ENCODE data around the gene MYO1A.

Gene MYO1A

DNA sequence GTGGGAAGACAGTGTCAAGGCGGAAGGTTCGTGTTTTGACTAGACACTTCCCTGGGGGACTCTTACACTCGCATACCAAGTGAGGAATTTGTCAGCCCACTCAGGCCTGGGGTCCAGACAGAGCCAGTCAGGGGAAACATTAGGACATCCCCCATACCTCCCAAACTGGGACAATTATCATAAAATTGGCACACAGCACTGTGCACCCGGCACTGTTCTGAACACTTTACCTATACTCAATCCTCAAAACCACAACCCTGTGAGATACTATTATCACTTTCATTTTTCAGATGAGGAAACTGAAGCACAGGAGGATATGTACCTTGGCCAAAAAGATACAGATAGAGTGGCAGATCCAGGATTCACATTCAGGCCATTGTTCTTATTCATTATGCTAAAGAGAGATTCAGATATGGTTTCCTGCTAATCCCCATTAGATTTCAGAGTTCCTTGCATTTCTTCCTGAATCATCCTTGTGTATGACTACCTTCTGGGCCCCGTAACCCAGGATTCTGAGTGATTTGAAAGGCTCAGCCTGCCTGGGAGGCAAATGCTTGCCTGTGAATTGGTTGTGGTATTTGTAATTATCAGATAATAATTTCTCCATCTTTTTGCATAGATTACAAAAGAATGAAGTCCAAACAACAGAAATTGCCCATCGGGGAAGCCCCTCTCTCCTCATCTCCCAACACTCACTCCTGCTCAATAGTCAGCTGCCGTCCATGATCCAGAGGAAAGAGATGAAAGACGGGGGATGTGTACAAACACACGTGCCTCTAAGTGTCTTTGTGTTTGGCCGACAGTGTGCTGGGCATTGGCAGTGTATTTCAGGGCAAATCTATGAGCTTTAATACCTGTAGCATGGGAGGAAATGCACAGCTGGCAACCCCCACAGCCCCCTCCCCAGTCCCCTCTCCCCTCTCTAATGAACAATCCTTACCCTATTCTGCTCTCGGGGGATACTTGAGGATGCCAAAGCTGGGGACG lies 38.2 kb downstream of the MYO1A start:
- peak; percentile 59 for DNase-seq
- Mint-ChIP-seq H3K27me3 (peaks cover 36% of the 10 kb centered on the region), H3K27ac (peak overlapping the region; percentile 79), H3K4me3 (peak overlapping the region; percentile 8), H3K9me3 (no peaks in the 10 kb centered on the region), H3K4me1 (peaks cover 53% of the 10 kb centered on the region), H3K36me3 (no peaks in the 10 kb centered on the region)
- CTCF ChIA-PET = interaction anchor here (1.0 to 8.9 kb wide), 11 partner anchors 10 to 104 kb away, joined by 3 to 147 read pairs (median 7); partner anchors contain the start of gene STAT6

DNA sequence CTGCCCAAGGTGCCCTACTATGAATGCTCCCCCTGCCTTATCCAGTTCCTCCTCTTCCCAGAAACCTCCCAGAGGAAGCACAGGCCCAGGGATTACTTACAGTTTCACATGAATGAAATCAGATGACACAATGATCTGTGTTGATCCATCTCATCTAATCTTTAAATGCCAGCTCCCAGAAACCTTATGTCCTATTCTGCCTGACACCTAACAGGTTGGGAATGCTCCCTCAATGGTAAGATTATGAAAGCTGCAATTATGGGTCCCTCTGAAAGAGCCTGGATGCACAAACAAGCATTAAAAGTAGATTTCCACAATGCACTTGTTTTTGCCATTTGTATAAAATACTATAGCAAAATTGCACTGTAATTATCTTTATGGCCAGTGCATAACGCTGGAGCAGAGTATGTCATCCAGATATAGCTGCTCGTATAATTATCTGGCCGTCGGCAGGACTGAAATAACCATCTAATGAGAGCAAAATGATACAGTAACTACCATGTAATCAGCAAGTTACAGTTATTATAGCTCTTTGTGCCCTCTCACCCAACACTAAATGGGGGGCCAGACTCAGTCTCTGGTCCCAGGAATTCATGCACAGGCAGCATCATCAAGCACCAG lies 39.2 kb downstream of the MYO1A start:
- H3K27me3 Mint-ChIP-seq = peaks cover 28% of the 10 kb centered on the region
- H3K9me3 Mint-ChIP-seq = no peaks in the 10 kb centered on the region
- peaks cover 55% of the 10 kb centered on the region for H3K4me1 Mint-ChIP-seq
- H3K36me3 Mint-ChIP-seq = no peaks in the 10 kb centered on the region
- no peak overlapping the region for H3K4me3 Mint-ChIP-seq
- CTCF ChIA-PET = interaction anchor here (0.7 to 8.9 kb wide), 13 partner anchors 9 to 821 kb away, joined by 3 to 147 read pairs (median 6); partner anchors contain the start of gene STAT6
- DNase-seq = no peak
- H3K27ac Mint-ChIP-seq = peak overlapping the region; percentile 79

DNA sequence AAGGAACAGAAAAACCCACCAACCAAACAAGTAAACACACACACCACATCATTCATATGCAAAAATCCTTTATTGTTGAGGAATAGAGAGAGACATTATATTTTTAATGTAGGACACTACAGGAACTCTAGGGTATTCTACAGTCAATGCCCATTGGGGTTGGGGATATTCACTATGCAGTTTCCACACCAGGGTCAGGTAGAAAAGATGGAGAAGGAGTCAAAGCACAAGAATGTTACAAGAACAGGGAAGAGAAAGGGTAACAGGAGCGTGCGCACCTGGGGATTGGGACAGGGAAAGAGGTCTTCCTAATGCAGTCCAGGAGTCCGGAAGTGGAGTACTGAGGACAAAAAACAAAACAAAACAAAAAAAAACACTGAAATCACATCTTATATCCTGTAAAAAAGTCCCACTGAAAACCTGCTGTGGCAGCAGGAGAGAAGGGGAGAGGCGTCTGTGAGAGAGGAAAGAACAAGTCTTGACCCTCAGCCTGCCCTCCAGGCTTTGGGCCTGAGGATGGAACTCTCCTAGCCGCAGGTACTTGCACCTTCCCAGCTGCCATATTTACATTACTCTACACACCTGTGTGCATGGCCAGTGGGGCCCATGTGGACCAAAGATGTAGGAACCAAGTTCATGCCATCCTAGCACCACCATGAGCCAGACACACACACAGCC lies 39.8 kb downstream of the MYO1A start:
- peaks cover 3% of the 10 kb centered on the region for H3K36me3 Mint-ChIP-seq
- H3K27ac Mint-ChIP-seq = no peak overlapping the region
- H3K4me3 Mint-ChIP-seq = no peak overlapping the region
- CTCF ChIA-PET = interaction anchor here (0.7 to 8.9 kb wide), 15 partner anchors 9 to 820 kb away, joined by 3 to 147 read pairs (median 7); partner anchors contain the start of gene STAT6
- no peaks in the 10 kb centered on the region for H3K9me3 Mint-ChIP-seq
- peaks cover 62% of the 10 kb centered on the region for H3K4me1 Mint-ChIP-seq
- no peak for DNase-seq
- peaks cover 22% of the 10 kb centered on the region for H3K27me3 Mint-ChIP-seq

DNA sequence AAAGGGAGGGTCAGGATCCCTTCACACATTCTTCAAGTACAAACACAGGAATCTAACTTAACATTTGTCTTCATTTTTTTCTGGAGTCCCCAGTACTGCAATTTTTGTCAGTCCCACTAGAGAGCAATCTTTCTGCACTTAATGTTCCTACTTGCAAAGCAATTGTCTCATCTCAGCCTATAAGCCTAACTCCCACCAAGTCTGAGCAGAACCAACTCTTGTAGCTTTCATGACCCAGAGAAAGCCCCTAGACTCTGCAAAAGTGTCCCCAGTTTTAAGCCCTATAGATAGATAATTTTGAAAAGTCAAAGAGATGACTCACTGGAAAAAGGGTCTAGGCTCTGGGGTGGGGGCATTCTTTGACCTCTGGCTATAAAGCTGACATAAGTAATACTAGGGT lies 41.8 kb downstream of the MYO1A start:
- peak overlapping the region; percentile 77 for H3K27ac Mint-ChIP-seq
- H3K9me3 Mint-ChIP-seq = no peaks in the 10 kb centered on the region
- H3K27me3 Mint-ChIP-seq = peaks cover 4% of the 10 kb centered on the region
- peaks cover 69% of the 10 kb centered on the region for H3K4me1 Mint-ChIP-seq
- H3K4me3 Mint-ChIP-seq = no peak overlapping the region
- CTCF ChIA-PET = interaction anchor here (0.8 to 8.9 kb wide), 19 partner anchors 9 to 173 kb away, joined by 3 to 147 read pairs (median 5); partner anchors contain the start of gene STAT6
- peaks cover 16% of the 10 kb centered on the region for H3K36me3 Mint-ChIP-seq
- DNase-seq = no peak

DNA sequence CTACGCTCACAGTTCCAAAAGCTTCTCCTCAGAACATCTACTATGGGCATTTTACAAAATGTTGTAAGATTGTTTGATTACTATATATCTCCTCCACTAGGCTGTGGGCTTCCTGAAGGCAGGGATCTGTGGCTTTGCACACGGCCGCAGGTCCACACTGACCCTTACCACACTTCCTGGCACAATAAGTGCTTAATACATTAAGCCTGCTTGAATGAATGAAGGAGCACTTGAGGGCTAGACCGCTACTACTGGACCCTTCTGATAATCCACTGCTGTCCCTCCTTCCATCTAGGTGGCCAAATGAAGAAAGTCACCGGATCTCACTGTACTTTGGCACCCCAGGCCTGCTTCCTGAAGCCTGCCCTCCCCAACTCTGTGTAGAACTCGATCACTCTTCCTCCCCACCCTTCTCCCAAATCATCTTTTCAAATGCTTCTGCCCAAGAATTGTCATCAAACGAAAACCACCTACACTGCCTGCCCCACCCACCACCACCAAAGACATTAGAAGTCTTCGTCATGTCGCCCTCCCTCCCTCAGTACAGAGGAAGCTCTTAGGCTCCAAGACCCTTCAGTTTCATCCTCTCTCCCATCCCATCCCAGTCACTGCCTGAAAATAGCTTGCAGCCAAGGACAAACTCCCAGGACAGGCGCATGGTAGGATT lies 43.0 kb downstream of the MYO1A start:
- Mint-ChIP-seq H3K9me3 (no peaks in the 10 kb centered on the region), H3K4me1 (peaks cover 62% of the 10 kb centered on the region), H3K36me3 (peaks cover 23% of the 10 kb centered on the region), H3K27ac (peak overlapping the region; percentile 77), H3K4me3 (peak overlapping the region; percentile 82), H3K27me3 (no peaks in the 10 kb centered on the region)
- peak; percentile 29 for DNase-seq
- CTCF ChIA-PET = interaction anchor here (0.6 to 8.9 kb wide), 6 partner anchors 15 to 104 kb away, joined by 3 to 147 read pairs (median 10); partner anchors contain the start of genes MYO1A and STAT6

DNA sequence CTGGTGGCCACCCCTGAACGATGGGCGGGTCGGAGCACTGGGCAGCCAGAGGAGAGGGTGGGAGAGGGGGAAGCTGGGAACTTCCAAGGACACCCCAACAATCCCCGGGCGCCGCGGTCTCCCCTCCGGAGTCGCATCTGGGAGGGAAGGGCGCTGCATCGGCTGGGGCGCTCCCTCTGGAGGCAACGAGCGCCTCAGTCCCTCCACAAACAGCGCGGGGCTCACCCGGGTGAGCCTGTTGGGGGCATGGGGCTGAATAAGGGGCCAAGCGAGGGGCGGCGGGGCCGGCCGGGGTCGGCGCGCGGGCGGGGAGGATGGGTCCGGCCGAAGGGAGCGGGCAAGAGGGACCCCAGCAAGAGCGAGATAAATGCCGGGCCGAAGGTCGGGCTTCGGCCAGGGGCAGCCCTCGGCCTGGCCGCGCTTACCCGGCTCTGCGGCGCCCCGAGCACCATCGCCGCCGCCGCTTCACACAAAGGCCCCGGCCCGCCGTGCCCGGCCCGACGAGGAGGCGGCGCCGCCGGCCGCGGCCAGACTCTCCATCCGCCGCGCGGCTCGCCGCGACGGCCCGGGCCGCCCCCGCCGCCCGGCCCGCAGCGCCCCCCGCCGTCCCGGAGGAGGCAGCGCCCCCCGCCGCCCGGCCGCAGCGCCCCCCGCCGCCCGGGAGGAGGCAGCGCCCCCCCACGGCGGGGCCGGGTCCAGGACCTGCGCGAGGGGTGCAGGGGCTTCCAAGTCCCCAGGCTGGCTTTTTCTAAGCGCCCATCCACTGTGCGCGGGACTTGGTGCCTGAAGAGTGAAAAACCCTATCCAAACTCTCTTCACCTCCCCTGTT lies 43.7 kb downstream of the MYO1A start, which contains the start of gene ZBTB39:
ZBTB39 (minus strand) TSS at position 567 of the 829 bp plus-strand sequence. CDS start 1,629 bp downstream, outside the sequence.
- H3K27ac Mint-ChIP-seq = peak within 1 kb of the TSS; percentile 79
- peak within 1 kb of the TSS; percentile 90 for H3K4me3 Mint-ChIP-seq
- H3K9me3 Mint-ChIP-seq = no peaks in the 10 kb centered on the region
- H3K4me1 Mint-ChIP-seq = peaks cover 62% of the 10 kb centered on the region
- CTCF ChIA-PET = interaction anchor here (1.0 to 8.9 kb wide), 14 partner anchors 9 to 252 kb away, joined by 3 to 147 read pairs (median 8); partner anchors contain the start of genes MYO1A and STAT6
- peaks cover 27% of the 10 kb centered on the region for H3K36me3 Mint-ChIP-seq
- DNase-seq = peak; percentile 64
- H3K27me3 Mint-ChIP-seq = no peaks in the 10 kb centered on the region

DNA sequence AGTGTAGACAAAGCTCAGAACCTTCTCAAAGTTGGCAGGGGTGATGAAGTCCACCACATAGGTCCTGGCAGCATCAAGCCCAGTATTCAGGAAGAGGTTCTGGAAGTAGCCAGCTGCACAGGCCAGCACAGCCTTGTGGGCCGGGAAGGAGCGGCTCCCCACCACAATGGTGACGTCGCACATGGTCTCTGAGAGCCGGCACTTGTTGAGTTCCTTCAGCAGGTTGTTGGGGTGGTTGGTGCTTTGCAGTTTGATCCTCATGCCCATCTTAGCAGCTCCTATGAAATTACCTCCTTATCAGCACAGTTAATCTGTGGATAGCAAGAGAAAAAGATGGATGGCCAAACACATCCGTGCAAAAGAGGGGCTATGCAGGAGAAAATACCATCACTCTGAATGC lies 45.3 kb downstream of the MYO1A start:
- Mint-ChIP-seq H3K36me3 (peaks cover 29% of the 10 kb centered on the region), H3K27ac (no peak overlapping the region), H3K9me3 (no peaks in the 10 kb centered on the region), H3K4me3 (peak overlapping the region; percentile 90), H3K27me3 (no peaks in the 10 kb centered on the region), H3K4me1 (peaks cover 61% of the 10 kb centered on the region)
- CTCF ChIA-PET = interaction anchor here (0.6 to 7.1 kb wide), 18 partner anchors 11 to 250 kb away, joined by 3 to 61 read pairs (median 6); partner anchors contain the start of gene STAT6
- DNase-seq = no peak

DNA sequence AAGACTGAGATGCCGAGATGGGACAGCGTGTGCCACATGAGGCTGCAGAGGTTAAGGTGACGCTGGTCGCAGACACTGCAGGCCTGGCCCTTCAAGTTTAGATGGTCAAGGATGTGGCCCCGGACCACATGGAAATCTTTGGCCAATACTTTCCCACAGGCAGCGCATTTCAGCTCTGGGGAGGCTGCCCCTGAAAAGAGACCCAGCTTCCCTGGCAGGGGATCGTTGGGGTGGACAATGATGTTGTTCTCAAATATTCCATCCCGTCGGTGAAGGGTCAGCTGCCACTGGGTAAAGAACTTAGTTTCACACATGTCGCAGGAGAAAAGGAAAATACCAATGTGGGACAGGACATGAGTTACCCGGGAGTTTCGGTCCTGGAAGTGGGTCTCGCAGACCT lies 46.5 kb downstream of the MYO1A start:
- Mint-ChIP-seq H3K36me3 (peaks cover 32% of the 10 kb centered on the region), H3K27ac (no peak overlapping the region), H3K4me1 (peaks cover 67% of the 10 kb centered on the region), H3K4me3 (no peak overlapping the region), H3K9me3 (no peaks in the 10 kb centered on the region), H3K27me3 (no peaks in the 10 kb centered on the region)
- CTCF ChIA-PET = interaction anchor here (1.0 to 7.1 kb wide), 10 partner anchors 11 to 249 kb away, joined by 3 to 57 read pairs (median 32); partner anchors contain the start of genes HSD17B6 and STAT6
- no peak for DNase-seq

DNA sequence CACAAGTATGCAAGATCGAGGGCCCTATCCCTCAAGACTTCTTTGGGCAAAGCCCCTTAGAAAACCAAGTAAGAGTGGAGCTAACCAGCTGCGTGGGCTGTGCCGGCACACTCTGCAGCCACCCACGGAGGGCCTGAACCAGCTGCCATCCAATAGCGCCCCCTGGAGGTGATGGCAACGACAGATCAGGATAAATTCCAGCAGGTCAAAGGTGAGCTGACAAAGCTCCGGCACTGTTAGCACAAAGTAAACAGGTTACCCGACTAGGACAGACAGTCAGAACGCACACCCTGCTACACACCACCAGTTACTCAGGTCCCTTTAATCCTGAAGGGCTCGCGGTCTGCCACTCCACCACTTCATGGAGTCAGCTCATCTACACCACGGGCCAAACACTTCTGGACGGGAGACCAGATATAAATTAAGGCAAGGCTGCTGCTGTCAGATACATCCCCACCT lies 48.5 kb downstream of the MYO1A start:
- Mint-ChIP-seq H3K4me1 (peaks cover 54% of the 10 kb centered on the region), H3K27me3 (no peaks in the 10 kb centered on the region), H3K9me3 (no peaks in the 10 kb centered on the region), H3K4me3 (no peak overlapping the region), H3K27ac (no peak overlapping the region), H3K36me3 (peaks cover 38% of the 10 kb centered on the region)
- peak; percentile 85 for DNase-seq
- CTCF ChIA-PET = interaction anchor here (0.7 to 7.1 kb wide), 27 partner anchors 9 to 399 kb away, joined by 3 to 57 read pairs (median 4); partner anchors contain the start of genes HSD17B6, NEMP1 and STAT6

DNA sequence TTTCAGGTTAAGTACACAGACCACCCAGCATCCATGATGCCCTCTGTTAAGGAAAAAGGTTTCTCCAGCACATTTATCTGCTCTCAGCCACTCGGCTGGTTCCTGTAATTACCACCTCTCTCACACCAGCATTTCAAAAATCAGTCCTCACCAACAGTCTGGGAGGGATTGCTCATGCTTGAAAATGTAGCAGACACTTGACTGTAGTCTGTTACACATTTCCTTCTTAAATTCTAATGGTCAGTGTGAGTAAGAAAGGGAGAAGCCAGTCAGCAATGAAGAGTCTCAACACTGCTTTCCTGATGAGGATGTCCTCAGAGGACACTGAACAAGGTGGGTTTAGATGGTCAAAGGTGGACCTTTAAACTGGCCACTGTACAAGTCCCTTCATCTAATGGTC lies 49.5 kb downstream of the MYO1A start:
- H3K36me3 Mint-ChIP-seq = peaks cover 38% of the 10 kb centered on the region

DNA sequence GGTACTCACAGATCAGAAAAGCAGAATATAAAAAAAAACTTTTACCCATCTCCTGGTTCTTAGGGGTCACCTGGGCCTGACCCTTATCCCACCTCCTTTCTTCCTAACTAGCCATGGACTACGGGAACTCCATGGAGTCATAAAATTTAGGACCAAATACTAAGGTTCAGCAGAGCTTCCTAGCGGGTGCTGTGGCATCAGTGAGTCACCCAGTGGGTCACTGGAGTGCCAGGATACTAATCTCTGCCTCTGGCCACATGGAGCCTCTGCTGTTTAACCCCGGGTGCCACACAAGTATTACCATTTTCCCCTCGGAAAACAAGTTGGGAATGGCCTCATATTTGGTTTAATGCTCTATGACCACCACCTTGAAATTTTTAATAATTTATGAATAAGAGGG lies 50.5 kb downstream of the MYO1A start:
- no peak overlapping the region for H3K4me3 Mint-ChIP-seq
- no peaks in the 10 kb centered on the region for H3K9me3 Mint-ChIP-seq
- no peaks in the 10 kb centered on the region for H3K27me3 Mint-ChIP-seq
- H3K27ac Mint-ChIP-seq = peak overlapping the region; percentile 82
- DNase-seq = no peak
- peaks cover 33% of the 10 kb centered on the region for H3K36me3 Mint-ChIP-seq
- H3K4me1 Mint-ChIP-seq = peaks cover 42% of the 10 kb centered on the region
- CTCF ChIA-PET = interaction anchor here (0.7 to 7.1 kb wide), 8 partner anchors 9 to 314 kb away, joined by 3 to 57 read pairs (median 28); partner anchors contain the start of genes HSD17B6 and STAT6

More for the DNA sequence above, 49.5 kb downstream of the MYO1A start:
- peaks cover 50% of the 10 kb centered on the region for H3K4me1 Mint-ChIP-seq
- no peak overlapping the region for H3K27ac Mint-ChIP-seq
- no peak overlapping the region for H3K4me3 Mint-ChIP-seq
- H3K27me3 Mint-ChIP-seq = no peaks in the 10 kb centered on the region
- H3K9me3 Mint-ChIP-seq = no peaks in the 10 kb centered on the region
- CTCF ChIA-PET = interaction anchor here (0.7 to 7.1 kb wide), 9 partner anchors 9 to 246 kb away, joined by 4 to 57 read pairs (median 22); partner anchors contain the start of gene STAT6
- DNase-seq = no peak

DNA sequence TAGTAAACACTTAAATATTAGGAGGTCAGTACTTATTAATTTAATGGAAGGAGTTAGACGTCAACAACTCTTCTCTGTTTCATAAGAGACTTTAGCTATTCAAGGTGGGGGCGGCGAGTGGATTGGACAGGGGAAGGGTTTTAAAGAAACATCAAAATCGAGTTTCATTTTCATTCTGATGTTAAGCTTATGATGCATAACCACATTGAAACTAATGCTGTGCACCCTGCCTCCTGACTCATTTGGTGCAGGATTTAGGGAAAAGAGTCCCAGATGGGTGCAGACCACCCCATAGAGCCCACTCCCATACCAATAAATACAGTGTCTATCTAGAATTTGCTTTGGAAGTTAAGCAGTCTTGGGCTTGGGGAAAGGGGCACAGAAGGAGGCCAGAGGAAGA lies 50.9 kb downstream of the MYO1A start:
- Mint-ChIP-seq H3K27me3 (no peaks in the 10 kb centered on the region), H3K27ac (peak overlapping the region; percentile 82), H3K36me3 (peaks cover 29% of the 10 kb centered on the region), H3K4me1 (peaks cover 39% of the 10 kb centered on the region), H3K9me3 (no peaks in the 10 kb centered on the region), H3K4me3 (no peak overlapping the region)
- DNase-seq = peak; percentile 61
- CTCF ChIA-PET = interaction anchor here (1.0 to 7.0 kb wide), 5 partner anchors 9 to 236 kb away, joined by 3 to 45 read pairs (median 22); partner anchors contain the start of genes HSD17B6 and STAT6

Measured in activated naive CD4-positive, alpha-beta T cell treated with anti-CD3 and anti-CD28 coated beads, Interleukin-2, amount 10 ng/mL, durations not matched to agents 7 days and 5 days (primary cell).